Measurements from ENCODE around the gene QPCTL.

Gene QPCTL

DNA sequence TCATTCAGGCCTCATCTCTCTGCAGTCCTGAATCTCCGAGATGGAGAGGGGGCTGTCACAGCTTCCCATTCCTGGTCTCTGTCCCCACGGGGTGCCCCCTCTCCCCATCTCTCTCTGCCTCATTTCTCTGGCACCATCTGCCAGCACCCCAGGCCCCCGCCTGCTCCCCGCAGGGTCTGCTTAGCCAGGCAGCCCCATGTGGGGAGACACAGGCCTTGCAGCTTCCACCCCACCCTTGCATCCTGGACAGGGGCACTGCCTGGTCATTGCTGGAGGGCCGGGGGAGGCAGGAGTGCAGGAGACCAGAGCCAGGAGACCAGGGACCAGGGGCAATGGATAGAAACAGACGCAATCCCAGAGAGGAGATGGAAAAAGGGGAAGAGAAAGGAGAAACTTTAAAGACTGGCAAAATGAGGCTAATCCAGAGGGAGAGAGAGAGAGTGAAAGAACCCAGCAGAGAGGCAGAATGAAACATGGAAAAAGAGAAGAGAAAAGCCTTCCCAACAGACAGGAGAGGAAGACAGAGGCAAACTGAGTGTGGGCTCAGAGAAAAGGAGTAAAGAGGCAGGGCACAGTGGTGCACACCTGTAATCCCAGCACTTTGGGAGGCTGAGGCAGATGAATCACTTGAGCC is 33.3 kb upstream of the QPCTL start:
- TF ChIP-seq, protein P1, sequence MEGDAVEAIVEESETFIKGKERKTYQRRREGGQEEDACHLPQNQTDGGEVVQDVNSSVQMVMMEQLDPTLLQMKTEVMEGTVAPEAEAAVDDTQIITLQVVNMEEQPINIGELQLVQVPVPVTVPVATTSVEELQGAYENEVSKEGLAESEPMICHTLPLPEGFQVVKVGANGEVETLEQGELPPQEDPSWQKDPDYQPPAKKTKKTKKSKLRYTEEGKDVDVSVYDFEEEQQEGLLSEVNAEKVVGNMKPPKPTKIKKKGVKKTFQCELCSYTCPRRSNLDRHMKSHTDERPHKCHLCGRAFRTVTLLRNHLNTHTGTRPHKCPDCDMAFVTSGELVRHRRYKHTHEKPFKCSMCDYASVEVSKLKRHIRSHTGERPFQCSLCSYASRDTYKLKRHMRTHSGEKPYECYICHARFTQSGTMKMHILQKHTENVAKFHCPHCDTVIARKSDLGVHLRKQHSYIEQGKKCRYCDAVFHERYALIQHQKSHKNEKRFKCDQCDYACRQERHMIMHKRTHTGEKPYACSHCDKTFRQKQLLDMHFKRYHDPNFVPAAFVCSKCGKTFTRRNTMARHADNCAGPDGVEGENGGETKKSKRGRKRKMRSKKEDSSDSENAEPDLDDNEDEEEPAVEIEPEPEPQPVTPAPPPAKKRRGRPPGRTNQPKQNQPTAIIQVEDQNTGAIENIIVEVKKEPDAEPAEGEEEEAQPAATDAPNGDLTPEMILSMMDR (IDR thresholded peaks at IDR 0.05; ENCODE audit: low read depth, low read length) = no peak
- TF ChIP-seq, protein P2, sequence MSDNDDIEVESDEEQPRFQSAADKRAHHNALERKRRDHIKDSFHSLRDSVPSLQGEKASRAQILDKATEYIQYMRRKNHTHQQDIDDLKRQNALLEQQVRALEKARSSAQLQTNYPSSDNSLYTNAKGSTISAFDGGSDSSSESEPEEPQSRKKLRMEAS (IDR thresholded peaks at IDR 0.05; ENCODE audit: low read depth, low read length) = no peak
- TF ChIP-seq MYC (IDR thresholded peaks at IDR 0.05; ENCODE audit: low read depth, low read length) (no peak), POLR2A (IDR thresholded peaks at IDR 0.05; ENCODE audit: extremely low read depth, insufficient read length) (no peak)
- H3K4me3 ChIP-seq (ENCODE audit: low read depth, low read length) = no peak overlapping the region
- DNase-seq (ENCODE audit: low read depth) = no peak

DNA sequence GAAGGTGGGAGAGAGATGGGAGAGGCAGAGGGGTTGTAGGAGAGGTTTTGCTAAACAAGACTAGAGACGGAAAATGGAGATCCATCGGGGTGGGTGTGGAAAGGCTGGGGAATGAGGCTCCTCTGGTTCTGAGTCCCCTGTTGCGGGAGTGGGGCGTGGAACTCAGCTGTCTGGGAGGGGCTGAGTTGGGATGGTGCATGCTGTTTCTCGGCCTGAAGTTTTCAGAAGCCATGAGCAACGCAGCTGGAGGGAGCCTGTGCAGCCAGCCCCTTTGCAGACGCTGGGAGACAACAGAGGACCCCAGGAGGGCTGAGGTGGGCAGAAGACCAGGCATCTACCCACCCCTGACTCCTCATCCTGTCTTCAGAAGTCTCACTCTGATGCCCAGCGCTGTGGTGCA is 31.8 kb upstream of the QPCTL start:
- DNase-seq (ENCODE audit: low read depth) = no peak
- TF ChIP-seq, protein P2 (IDR thresholded peaks at IDR 0.05; ENCODE audit: low read depth, low read length) = no peak
- TF ChIP-seq, protein P1 (IDR thresholded peaks at IDR 0.05; ENCODE audit: low read depth, low read length) = no peak
- TF ChIP-seq POLR2A (IDR thresholded peaks at IDR 0.05; ENCODE audit: extremely low read depth, insufficient read length) (no peak), MYC (IDR thresholded peaks at IDR 0.05; ENCODE audit: low read depth, low read length) (no peak)
- no peak overlapping the region for H3K4me3 ChIP-seq (ENCODE audit: low read depth, low read length)

DNA sequence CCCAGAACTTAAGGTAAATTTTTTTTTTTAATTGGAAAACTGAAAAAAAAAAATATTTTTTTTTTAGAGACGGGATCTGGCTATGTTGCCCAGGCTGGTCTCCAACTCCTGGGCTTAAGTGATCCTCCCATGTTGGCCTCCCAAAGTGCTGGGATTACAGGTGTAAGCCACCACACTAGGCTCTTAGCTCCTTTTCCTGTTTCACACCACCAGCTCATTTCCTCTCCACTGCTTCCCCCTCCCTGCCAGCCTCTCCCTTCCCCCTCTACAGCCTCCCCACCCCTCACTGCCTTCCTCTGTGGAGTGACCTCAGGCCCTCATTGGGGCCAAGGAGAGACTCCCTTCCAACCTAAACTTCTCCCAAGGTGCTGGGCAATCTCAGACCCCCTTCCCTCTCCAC is 28.7 kb upstream of the QPCTL start:
- H3K4me3 ChIP-seq (ENCODE audit: low read depth, low read length) = no peak overlapping the region
- TF ChIP-seq MYC (IDR thresholded peaks at IDR 0.05; ENCODE audit: low read depth, low read length) = no peak
- TF ChIP-seq, protein P1 (IDR thresholded peaks at IDR 0.05; ENCODE audit: low read depth, low read length) = no peak
- no peak for TF ChIP-seq POLR2A (IDR thresholded peaks at IDR 0.05; ENCODE audit: extremely low read depth, insufficient read length)
- TF ChIP-seq, protein P2 (IDR thresholded peaks at IDR 0.05; ENCODE audit: low read depth, low read length) = no peak
- DNase-seq (ENCODE audit: low read depth) = peak; percentile 32

DNA sequence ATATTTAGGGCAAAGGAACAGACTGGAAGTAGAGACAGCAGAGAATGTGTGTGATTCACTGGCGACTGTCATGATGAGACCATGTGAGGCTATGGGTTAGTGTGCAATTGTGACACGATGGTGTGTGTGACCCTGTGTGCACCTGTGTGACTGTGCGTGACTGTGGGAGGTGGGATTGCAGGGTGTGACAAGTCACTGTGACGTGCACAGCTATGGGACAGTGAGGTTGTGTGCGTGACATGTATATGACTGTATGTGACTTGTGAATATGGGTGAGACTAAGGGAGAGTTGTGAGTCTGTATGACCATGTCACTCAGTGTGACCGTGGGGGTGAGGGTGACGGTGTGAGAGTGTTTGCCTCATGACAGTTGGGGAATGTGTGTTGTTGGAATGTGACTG is 27.9 kb upstream of the QPCTL start:
- no peak overlapping the region for H3K4me3 ChIP-seq (ENCODE audit: low read depth, low read length)
- DNase-seq (ENCODE audit: low read depth) = no peak
- TF ChIP-seq MYC (IDR thresholded peaks at IDR 0.05; ENCODE audit: low read depth, low read length) (no peak), POLR2A (IDR thresholded peaks at IDR 0.05; ENCODE audit: extremely low read depth, insufficient read length) (no peak)
- TF ChIP-seq, protein P1 (IDR thresholded peaks at IDR 0.05; ENCODE audit: low read depth, low read length) = no peak
- TF ChIP-seq, protein P2 (IDR thresholded peaks at IDR 0.05; ENCODE audit: low read depth, low read length) = no peak

DNA sequence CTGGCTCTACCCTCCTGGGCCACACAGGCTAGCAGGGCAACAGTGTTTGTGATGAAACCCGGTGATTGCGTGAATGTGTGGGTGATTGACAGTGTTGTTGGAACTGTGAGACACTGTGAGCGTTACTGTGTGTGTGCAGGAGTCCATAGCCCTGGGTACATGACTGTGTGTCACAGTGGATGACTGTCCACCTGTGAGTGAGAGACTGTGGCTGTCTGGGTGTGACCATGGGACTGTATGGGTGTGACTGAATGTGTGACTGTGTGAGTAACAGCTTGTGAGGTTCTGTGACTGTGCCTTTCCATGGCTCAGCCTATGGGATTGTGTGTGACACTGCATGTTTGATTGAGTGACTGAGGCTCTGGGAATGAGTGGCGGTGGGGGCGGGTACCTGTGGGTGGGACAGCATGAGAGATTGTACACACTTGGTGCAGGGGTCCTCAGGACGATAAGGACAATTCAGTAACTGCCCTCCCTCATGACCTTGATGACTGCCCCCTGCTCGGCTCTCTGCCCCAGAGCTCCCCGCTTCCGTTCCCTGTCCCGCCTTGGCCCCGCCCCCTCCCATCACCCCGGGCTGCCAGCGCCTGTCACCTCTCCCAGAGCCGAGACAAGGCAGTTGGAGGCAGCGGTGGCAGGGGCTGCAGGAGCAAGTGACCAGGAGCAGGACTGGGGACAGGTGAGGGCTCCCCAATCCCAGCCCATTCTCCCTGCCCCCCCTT is 24.7 kb upstream of the QPCTL start, which contains the start of gene GIPR:
TSS of gene GIPR (plus strand) at position 602 of the 722 bp plus-strand sequence. CDS start 1,300 bp downstream, outside the sequence.
- H3K4me3 ChIP-seq (ENCODE audit: low read depth, low read length) = peak within 1 kb of the TSS; percentile 54
- peak; percentile 49 for DNase-seq (ENCODE audit: low read depth)
- TF ChIP-seq, protein P2 (IDR thresholded peaks at IDR 0.05; ENCODE audit: low read depth, low read length) = no peak
- TF ChIP-seq MYC (IDR thresholded peaks at IDR 0.05; ENCODE audit: low read depth, low read length) (no peak), POLR2A (IDR thresholded peaks at IDR 0.05; ENCODE audit: extremely low read depth, insufficient read length) (no peak)
- TF ChIP-seq, protein P1 (IDR thresholded peaks at IDR 0.05; ENCODE audit: low read depth, low read length) = no peak

All from NB4 (cell line).